ENCODE results near the gene KRTAP5-7.

KRTAP5-7 gene

DNA sequence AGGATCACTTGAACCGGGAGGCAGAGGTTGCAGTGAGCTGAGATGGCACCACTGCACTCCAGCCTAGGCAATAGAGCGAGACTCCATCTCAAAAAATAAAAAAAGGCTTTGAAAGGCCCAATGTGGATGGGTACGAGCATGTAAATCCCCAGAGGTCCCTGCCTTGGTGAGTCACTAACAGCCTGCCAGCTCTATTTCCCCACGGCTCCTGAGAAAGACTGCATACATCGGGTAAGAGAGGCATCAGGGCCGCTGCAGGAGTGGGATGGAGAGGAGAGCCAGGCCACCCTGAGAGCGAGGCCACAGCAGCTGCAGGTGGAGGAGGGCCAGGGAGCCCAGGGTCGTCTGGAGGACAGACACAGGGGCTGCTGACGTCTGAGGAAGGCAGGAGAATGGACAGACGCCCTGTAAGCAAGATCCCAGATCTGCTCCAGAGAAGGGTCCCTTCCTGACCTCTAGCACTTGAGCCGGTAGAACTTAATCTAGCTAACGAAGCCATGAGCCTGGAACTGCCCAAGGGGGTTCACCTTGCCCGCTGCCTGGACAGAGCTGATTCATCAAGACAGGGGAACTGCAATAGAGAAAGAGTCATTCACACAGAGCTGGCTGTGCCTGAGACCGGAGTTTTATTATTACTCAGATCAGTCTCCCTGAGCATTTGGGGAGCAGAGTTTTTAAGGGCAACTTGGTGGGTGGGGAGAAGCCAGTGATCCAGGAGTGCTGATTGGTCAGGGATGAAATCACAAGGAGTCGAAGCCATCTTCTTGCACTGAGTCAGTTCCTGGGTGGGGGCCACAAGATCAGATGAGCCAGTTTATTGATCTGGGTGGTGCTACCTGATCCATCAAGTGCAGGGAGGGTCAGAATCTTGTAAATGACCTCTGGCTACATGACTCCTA, 16.1 kb downstream of the KRTAP5-7 start:
- TF ChIP-seq ESRRG (CRISPR knock-in tag; IDR thresholded peaks at IDR 0.05) (no peak), ARNTL (CRISPR knock-in tag; IDR thresholded peaks at IDR 0.05; ENCODE audit: borderline replicate concordance, low read depth) (no peak), ZFP30 (CRISPR knock-in tag; IDR thresholded peaks at IDR 0.05) (no peak), OSR1 (CRISPR knock-in tag; IDR thresholded peaks at IDR 0.05) (no peak), ZNF70 (CRISPR knock-in tag; IDR thresholded peaks at IDR 0.05) (no peak), ZFP3 (CRISPR knock-in tag; IDR thresholded peaks at IDR 0.05) (no peak), ZC3H10 (CRISPR knock-in tag; IDR thresholded peaks at IDR 0.05) (no peak), GLIS3 (CRISPR knock-in tag; IDR thresholded peaks at IDR 0.05) (no peak), TSHZ2 (CRISPR knock-in tag; IDR thresholded peaks at IDR 0.05) (no peak), TOX (CRISPR knock-in tag; IDR thresholded peaks at IDR 0.05; ENCODE audit: borderline replicate concordance) (no peak), ZNF8 (CRISPR knock-in tag; IDR thresholded peaks at IDR 0.05) (no peak), ZNF565 (CRISPR knock-in tag; conservative IDR thresholded peaks at IDR 0.05; ENCODE audit: low read depth) (no peak), SNAI2 (CRISPR knock-in tag; IDR thresholded peaks at IDR 0.05) (no peak), BACH2 (CRISPR knock-in tag; IDR thresholded peaks at IDR 0.05; ENCODE audit: borderline replicate concordance) (no peak), RARB (CRISPR knock-in tag; IDR thresholded peaks at IDR 0.05) (no peak), PPARA (CRISPR knock-in tag; IDR thresholded peaks at IDR 0.05; ENCODE audit: borderline replicate concordance) (no peak)
- TF ChIP-seq, protein P1, sequence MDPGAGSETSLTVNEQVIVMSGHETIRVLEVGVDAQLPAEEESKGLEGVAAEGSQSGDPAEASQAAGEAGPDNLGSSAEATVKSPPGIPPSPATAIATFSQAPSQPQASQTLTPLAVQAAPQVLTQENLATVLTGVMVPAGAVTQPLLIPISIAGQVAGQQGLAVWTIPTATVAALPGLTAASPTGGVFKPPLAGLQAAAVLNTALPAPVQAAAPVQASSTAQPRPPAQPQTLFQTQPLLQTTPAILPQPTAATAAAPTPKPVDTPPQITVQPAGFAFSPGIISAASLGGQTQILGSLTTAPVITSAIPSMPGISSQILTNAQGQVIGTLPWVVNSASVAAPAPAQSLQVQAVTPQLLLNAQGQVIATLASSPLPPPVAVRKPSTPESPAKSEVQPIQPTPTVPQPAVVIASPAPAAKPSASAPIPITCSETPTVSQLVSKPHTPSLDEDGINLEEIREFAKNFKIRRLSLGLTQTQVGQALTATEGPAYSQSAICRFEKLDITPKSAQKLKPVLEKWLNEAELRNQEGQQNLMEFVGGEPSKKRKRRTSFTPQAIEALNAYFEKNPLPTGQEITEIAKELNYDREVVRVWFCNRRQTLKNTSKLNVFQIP (CRISPR knock-in tag; IDR thresholded peaks at IDR 0.05; ENCODE audit: borderline replicate concordance, low read depth), result no peak
- no peak for ATAC-seq

DNA sequence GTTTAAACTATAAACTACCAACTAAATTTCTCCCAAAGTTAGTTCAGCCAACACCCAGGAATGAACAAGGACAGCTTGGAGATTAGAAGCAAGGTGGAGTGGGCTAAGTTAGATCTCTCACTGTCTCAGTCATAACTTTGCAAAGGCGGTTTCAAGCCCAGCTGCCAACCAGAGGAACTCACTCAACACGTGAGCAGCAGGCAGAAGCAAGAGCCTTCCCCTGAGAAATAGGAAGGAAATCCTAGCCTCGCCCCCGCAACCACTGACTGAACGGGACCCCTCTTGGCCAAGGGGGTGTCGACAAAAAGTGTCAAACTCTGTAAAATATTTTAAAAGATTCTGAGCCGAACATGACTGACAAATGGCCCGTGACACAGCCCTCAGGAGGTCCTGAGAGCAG, 16.8 kb downstream of the KRTAP5-7 start:
- TF ChIP-seq ZFP30 (CRISPR knock-in tag; IDR thresholded peaks at IDR 0.05) (no peak), ZNF70 (CRISPR knock-in tag; IDR thresholded peaks at IDR 0.05) (no peak), ISL1 (CRISPR knock-in tag; IDR thresholded peaks at IDR 0.05) (no peak), BACH2 (CRISPR knock-in tag; IDR thresholded peaks at IDR 0.05; ENCODE audit: borderline replicate concordance) (no peak), ARNTL (CRISPR knock-in tag; IDR thresholded peaks at IDR 0.05; ENCODE audit: borderline replicate concordance, low read depth) (no peak), ZNF8 (CRISPR knock-in tag; IDR thresholded peaks at IDR 0.05) (no peak), SNAI2 (CRISPR knock-in tag; IDR thresholded peaks at IDR 0.05) (no peak), ESRRG (CRISPR knock-in tag; IDR thresholded peaks at IDR 0.05) (no peak), TSHZ2 (CRISPR knock-in tag; IDR thresholded peaks at IDR 0.05) (no peak), PPARA (CRISPR knock-in tag; IDR thresholded peaks at IDR 0.05; ENCODE audit: borderline replicate concordance) (no peak), CSDC2 (CRISPR knock-in tag; IDR thresholded peaks at IDR 0.05) (no peak)
- TF ChIP-seq, protein P2, sequence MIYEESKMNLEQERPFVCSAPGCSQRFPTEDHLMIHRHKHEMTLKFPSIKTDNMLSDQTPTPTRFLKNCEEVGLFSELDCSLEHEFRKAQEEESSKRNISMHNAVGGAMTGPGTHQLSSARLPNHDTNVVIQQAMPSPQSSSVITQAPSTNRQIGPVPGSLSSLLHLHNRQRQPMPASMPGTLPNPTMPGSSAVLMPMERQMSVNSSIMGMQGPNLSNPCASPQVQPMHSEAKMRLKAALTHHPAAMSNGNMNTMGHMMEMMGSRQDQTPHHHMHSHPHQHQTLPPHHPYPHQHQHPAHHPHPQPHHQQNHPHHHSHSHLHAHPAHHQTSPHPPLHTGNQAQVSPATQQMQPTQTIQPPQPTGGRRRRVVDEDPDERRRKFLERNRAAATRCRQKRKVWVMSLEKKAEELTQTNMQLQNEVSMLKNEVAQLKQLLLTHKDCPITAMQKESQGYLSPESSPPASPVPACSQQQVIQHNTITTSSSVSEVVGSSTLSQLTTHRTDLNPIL (CRISPR knock-in tag; IDR thresholded peaks at IDR 0.05; ENCODE audit: low read depth), result no peak

More for the DNA sequence above, 16.8 kb downstream of the KRTAP5-7 start:
- ATAC-seq, result no peak
